K562 (cell line): ENCODE results near the gene POU2F1. TPM values are rescaled to one million over a fixed set of nuclear protein-coding genes. Genes with fewer than 3 reads are reported as not detected.

ENCODE experiments used
- EP400 ChIP-seq: fragments of 450-650 bp; IDR thresholded peaks from 2 replicates; pipeline ENCODE4 v1.6.1; 2017; ENCODE audit warnings: antibody characterized with exemption, mild to moderate bottlenecking, moderate library complexity
- NFIX ChIP-seq: fragments of 250-450 bp; sonication (Bioruptor Pico); IDR thresholded peaks from 2 replicates; pipeline ENCODE4 v1.4.0; 2020; ENCODE audit warnings: low read depth, mild to moderate bottlenecking, moderate library complexity
- PYGO2 ChIP-seq: fragments of 450-650 bp; IDR thresholded peaks from 2 replicates; pipeline ENCODE4 v1.6.1; 2016; ENCODE audit warnings: mild to moderate bottlenecking, missing genetic modification characterization, moderate library complexity, missing compliant biosample characterization
- polyA plus RNA-seq, 8 experiments: library from polyadenylated mRNA; depleted of rRNA in 4 of 8; stranded (reverse) in 5 of 8; unstranded in 3 of 8; fragments of >200 nt; fragmentation: Nextera tagmentation in 2 of 8; fragmentation: Illumina TruSeq in 1 of 8; extraction: Ambion mirVana in 2 of 8; extraction: Trizol in 1 of 8; gene quantifications; 2 replicates each; pipeline versions ENCODE4 v1.2.1 to v1.2.3, GENCODE V29; 2011 to 2014; ENCODE audit warnings: inconsistent platforms in 1 of 8, missing spikeins in 1 of 8
- total RNA-seq, 7 experiments: library from RNA; depleted of rRNA in 6 of 7; stranded (reverse); fragments of >200 nt in 6 of 7; fragmentation: Illumina TruSeq in 2 of 7; extraction: Trizol in 2 of 7; gene quantifications; 2 replicates each; pipeline versions ENCODE4 v1.2.1 to v1.2.3, GENCODE V29; 2011 to 2021; ENCODE audit warnings: low replicate concordance in 1 of 7
- TF ChIP-seq, protein P1 (sequence below): IDR thresholded peaks from 2 replicates; pipeline ENCODE4 v1.6.1; 2011; ENCODE audit warnings: borderline replicate concordance, low read depth, mild to moderate bottlenecking, moderate library complexity, low read length; ENCODE audit not compliant: insufficient read depth, poor library complexity, severe bottlenecking
- TF ChIP-seq, protein P2 (sequence below): sonication (generic); formaldehyde crosslinking; IDR thresholded peaks from 2 replicates; pipeline ENCODE4 v1.8.0; 2022; ENCODE audit warnings: mild to moderate bottlenecking, missing genetic modification reagents
- TF ChIP-seq, protein P3 (sequence below): fragments of 200-800 bp; sonication (Bioruptor generic); IDR thresholded peaks from 2 replicates; pipeline ENCODE4 v1.6.1; 2016; ENCODE audit warnings: missing genetic modification characterization, missing compliant biosample characterization

POU2F1 gene
- total and polyA plus RNA-seq, 9 of the 15 experiments (the other 6 are each of a cell fraction or from before 2014, with no cell fraction given) = 2.6 to 22.3 (median 8.8) TPM

DNA sequence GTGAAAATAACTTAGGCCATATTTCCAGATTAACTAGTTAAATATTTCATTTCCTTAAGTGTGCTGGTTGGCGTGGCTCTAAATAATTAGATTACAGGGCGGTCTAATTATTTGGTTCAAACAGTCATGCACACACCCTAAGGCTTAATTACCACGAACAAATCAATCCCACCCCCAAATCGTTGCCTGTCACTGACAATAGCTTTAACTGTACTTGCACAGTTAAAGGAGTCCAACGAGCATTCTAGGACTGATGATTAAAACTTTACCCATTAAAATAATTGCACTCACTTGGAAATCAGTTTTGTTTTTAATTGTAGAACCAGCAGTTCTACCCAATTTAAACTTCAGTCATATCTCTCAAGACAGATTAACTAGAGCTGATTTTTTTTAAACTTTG, 1.5 kb upstream of the POU2F1 start (continued):
- TF ChIP-seq, protein P1, sequence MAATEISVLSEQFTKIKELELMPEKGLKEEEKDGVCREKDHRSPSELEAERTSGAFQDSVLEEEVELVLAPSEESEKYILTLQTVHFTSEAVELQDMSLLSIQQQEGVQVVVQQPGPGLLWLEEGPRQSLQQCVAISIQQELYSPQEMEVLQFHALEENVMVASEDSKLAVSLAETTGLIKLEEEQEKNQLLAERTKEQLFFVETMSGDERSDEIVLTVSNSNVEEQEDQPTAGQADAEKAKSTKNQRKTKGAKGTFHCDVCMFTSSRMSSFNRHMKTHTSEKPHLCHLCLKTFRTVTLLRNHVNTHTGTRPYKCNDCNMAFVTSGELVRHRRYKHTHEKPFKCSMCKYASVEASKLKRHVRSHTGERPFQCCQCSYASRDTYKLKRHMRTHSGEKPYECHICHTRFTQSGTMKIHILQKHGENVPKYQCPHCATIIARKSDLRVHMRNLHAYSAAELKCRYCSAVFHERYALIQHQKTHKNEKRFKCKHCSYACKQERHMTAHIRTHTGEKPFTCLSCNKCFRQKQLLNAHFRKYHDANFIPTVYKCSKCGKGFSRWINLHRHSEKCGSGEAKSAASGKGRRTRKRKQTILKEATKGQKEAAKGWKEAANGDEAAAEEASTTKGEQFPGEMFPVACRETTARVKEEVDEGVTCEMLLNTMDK = no peak
- TF ChIP-seq EP400 (no peak), PYGO2 (no peak), NFIX (CRISPR knock-in tag) (no peak)
- TF ChIP-seq, protein P2, sequence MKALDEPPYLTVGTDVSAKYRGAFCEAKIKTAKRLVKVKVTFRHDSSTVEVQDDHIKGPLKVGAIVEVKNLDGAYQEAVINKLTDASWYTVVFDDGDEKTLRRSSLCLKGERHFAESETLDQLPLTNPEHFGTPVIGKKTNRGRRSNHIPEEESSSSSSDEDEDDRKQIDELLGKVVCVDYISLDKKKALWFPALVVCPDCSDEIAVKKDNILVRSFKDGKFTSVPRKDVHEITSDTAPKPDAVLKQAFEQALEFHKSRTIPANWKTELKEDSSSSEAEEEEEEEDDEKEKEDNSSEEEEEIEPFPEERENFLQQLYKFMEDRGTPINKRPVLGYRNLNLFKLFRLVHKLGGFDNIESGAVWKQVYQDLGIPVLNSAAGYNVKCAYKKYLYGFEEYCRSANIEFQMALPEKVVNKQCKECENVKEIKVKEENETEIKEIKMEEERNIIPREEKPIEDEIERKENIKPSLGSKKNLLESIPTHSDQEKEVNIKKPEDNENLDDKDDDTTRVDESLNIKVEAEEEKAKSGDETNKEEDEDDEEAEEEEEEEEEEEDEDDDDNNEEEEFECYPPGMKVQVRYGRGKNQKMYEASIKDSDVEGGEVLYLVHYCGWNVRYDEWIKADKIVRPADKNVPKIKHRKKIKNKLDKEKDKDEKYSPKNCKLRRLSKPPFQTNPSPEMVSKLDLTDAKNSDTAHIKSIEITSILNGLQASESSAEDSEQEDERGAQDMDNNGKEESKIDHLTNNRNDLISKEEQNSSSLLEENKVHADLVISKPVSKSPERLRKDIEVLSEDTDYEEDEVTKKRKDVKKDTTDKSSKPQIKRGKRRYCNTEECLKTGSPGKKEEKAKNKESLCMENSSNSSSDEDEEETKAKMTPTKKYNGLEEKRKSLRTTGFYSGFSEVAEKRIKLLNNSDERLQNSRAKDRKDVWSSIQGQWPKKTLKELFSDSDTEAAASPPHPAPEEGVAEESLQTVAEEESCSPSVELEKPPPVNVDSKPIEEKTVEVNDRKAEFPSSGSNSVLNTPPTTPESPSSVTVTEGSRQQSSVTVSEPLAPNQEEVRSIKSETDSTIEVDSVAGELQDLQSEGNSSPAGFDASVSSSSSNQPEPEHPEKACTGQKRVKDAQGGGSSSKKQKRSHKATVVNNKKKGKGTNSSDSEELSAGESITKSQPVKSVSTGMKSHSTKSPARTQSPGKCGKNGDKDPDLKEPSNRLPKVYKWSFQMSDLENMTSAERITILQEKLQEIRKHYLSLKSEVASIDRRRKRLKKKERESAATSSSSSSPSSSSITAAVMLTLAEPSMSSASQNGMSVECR (CRISPR knock-in tag) = no peak
- TF ChIP-seq, protein P3, sequence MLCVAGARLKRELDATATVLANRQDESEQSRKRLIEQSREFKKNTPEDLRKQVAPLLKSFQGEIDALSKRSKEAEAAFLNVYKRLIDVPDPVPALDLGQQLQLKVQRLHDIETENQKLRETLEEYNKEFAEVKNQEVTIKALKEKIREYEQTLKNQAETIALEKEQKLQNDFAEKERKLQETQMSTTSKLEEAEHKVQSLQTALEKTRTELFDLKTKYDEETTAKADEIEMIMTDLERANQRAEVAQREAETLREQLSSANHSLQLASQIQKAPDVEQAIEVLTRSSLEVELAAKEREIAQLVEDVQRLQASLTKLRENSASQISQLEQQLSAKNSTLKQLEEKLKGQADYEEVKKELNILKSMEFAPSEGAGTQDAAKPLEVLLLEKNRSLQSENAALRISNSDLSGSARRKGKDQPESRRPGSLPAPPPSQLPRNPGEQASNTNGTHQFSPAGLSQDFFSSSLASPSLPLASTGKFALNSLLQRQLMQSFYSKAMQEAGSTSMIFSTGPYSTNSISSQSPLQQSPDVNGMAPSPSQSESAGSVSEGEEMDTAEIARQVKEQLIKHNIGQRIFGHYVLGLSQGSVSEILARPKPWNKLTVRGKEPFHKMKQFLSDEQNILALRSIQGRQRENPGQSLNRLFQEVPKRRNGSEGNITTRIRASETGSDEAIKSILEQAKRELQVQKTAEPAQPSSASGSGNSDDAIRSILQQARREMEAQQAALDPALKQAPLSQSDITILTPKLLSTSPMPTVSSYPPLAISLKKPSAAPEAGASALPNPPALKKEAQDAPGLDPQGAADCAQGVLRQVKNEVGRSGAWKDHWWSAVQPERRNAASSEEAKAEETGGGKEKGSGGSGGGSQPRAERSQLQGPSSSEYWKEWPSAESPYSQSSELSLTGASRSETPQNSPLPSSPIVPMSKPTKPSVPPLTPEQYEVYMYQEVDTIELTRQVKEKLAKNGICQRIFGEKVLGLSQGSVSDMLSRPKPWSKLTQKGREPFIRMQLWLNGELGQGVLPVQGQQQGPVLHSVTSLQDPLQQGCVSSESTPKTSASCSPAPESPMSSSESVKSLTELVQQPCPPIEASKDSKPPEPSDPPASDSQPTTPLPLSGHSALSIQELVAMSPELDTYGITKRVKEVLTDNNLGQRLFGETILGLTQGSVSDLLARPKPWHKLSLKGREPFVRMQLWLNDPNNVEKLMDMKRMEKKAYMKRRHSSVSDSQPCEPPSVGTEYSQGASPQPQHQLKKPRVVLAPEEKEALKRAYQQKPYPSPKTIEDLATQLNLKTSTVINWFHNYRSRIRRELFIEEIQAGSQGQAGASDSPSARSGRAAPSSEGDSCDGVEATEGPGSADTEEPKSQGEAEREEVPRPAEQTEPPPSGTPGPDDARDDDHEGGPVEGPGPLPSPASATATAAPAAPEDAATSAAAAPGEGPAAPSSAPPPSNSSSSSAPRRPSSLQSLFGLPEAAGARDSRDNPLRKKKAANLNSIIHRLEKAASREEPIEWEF (CRISPR knock-in tag) = no peak
